Measurements from ENCODE around the gene PANK4.

PANK4 gene

DNA sequence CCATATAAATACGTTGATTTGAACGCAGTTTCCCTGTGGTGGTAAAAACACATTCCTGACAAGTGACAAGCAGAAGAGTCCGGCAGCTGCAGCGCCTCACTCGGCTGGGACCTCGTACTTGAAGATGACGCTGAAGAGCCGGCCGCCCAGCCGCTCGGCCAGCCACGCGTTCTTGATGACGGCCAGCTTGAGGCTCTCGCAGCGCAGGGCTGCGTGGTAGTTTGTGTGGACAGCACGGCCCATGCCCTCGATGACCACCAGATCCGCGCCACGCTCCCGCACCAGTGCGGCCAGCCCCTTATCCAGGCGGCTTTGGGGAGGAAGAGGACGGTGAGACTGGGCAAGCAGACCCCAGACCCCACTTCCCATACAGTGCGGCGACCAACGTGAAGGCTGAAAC, 17.6 kb downstream of the PANK4 start:
- DNase-seq: no peak

- DNase-seq: no peak
Observed at GRCh38 chr1:2508180-2508579, 18.2 kb downstream of the PANK4 start.

DNA sequence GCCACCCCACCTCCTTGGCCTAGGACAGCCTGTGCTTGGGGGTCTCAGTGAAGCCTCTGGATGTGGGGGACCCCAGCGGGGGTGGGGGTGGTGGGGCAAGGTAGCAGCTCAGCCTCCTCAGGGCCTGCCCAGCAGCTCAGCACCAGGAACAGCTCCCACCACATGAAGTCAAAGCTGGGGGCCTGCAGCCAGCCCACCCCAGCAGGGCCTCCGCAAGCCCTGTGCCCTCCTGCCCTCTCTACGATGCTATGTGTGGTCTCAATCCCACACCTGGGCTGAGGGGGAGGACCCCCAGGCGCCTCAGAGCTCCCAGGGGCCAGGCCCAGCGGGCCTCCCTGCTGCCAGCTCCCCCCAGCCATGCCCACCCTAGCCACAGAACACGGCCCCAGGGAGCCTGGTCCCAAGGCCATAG, 18.6 kb downstream of the PANK4 start:
- DNase-seq: no peak

- DNase-seq: no peak
Observed at GRCh38 chr1:2506901-2507565, 19.4 kb downstream of the PANK4 start.

- no peak for DNase-seq
Observed at GRCh38 chr1:2506007-2506860, 20.2 kb downstream of the PANK4 start.

DNA sequence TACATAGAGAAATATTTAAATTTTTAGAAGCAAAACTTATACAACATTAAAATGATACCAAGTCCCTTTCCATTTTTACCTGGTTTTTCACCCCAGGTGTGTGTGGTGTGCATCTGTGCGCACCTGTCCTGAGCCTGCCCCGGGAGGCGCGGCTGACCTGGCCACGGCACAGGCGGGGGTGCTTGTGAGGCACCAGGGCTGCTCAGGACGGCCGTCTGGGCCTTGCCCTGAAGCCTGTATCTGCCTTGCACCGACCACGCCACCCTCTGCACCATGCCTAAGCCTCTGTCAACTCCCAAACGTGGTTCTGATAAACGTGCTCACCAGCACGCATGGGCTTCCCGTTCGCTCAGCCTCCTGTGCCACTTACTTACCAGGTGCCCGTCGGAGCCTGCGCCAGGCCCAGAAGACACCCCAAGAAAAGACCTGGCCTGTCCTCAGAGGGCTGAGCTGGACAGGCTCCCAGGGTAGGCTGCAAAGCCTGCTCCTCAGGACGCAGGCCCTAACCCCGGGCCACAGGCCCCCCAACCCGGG, 20.9 kb downstream of the PANK4 start:
- no peak for DNase-seq

- DNase-seq: no peak
Observed at GRCh38 chr1:2504949-2505272, 21.5 kb downstream of the PANK4 start.

- no peak for DNase-seq
Observed at GRCh38 chr1:2504225-2504948, 22.0 kb downstream of the PANK4 start.

DNA sequence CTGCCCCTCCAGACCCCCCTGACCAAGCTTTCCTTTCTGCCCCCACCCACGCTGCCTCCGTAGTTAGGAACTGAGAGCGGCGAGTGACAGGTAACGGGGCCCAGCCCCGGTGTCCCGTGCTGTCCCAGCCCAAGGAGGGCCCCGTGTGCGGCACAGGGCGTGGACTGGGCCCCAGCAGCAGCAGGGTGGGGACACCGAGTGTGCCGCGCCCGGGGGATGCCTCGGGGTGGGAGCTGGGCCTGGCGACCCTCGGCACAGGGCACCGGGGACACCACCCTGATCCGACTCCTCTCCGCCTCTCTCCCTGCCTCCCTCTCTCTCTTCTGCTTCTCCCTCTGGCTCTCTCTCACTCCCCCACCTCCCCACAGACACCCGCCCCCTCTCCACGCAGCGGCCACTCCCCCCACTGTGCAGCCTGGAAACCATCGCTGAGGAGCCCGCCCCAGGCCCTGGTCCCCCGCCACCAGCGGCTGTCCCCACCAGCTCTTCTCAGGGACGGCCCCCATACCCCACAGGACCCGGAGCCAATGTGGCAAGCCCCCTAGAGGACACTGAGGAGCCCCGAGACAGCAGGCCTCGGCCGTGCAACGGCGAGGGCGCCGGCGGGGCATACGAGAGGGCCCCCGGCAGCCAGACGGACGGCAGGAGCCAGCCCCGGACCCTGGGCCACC, 22.7 kb downstream of the PANK4 start:
- DNase-seq: no peak

DNA sequence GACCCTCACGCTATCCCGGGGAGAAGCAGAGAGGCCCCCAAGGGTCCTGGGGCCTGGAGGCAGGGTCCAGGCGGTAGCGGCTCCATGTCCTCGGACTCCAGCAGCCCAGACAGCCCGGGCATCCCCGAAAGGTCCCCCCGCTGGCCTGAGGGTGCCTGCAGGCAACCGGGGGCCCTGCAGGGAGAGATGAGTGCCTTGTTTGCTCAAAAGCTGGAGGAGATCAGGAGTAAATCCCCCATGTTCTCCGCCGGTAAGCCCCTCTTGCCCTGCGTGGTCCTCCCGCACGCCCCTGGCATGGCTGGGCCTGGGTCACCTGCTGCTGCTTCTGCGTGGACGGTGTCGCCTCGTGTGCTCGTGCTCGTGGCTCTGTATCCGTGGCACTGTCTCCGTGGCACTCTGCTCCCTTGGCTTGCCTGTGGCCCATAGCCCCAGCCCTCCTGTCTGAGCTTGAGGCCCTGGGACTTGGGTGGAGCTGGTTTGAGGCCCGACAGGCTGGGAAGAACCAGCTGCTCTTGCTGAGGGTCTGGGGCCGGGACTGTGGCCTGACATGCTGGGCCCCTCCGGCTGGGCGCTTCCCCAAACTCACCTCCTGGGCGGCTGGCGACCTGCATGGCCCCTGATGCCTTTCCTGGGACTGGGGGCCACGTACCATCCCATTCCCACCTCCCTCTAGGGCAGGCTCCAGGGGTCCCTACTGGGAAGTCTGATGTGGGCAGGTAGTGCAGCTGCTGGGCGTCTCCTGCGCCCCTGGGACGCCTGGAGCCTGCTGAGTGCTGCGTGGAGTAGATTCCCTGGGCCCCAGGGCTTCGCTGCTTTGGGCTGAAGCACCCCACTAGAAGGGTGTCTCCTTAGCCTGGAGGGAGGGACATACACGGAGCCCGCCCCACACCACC, 23.5 kb downstream of the PANK4 start:
- no peak for DNase-seq

- no peak for DNase-seq
Observed at GRCh38 chr1:2502210-2502609, 24.2 kb downstream of the PANK4 start.

- no peak for DNase-seq
Observed at GRCh38 chr1:2501820-2502119, 24.6 kb downstream of the PANK4 start.

DNA sequence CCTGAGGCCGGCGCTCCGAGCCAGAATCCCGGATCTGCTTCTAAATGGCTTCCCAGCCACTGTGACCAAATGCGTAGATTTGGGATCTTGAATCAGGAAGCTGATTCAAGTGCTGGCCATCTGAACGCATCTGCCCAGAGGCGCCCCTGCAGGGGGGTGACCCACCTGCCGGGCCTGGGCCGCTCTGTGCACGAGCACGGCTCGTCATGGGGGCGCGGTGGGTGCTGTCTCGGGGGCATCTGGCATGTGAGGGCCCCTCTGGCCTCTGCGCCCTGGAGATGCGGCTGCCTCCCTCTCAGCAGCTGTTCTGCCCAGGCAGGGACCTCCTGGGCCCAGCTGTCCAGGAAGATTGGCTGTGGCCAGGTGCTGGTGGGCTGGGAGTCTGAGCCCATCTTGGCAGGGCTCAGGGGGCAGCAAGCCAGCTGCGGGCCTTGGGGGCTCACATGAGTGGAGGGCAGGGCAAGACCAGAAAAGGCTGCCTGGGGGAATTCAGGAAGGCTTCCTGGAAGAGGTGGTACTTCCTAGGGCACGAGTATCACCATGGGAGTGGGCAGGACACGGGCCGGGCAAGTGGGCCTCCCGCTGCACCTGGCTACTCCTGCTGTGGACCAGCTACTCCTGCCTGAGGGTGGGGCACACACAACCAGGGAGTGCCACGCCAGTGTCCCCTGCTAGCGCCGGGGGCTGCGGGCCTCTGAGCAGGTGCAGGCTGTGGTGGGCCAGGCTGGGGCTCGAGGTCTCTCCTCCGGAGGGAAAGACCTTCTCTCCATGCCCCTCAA, 25.2 kb downstream of the PANK4 start:
- DNase-seq: no peak

DNA sequence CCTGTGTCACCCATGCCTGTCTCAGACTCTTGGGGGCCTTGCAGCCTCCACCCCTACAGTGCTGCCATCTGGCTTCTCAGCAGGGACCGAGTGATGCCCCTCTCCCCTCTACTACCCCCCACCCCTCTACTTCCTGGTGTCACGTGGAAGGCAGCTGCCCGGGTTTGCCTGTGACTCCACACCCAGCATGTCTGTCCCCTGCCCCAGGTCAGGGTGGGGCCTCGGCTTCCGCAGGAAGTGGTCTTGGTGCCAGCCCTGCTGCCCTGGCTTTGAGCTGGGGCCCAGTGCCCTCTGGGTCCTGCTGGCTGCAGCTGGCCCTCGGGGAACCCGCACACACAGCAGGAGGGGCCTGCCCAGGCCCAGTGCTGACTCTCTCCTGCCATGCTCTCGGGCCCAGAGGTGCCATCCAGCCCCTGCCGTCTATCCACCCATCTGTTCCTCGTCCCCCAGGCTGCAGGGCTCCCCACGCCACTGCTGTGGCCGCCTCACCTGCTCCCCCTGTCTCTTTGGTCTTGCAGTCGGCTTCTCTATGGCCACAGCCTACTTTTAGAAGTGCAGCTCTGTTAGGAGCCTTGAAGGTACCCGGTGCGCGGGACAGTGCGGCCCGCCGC, 26.3 kb downstream of the PANK4 start:
- DNase-seq: no peak

- DNase-seq: no peak
Observed at GRCh38 chr1:2499260-2499659, 27.1 kb downstream of the PANK4 start.

DNA sequence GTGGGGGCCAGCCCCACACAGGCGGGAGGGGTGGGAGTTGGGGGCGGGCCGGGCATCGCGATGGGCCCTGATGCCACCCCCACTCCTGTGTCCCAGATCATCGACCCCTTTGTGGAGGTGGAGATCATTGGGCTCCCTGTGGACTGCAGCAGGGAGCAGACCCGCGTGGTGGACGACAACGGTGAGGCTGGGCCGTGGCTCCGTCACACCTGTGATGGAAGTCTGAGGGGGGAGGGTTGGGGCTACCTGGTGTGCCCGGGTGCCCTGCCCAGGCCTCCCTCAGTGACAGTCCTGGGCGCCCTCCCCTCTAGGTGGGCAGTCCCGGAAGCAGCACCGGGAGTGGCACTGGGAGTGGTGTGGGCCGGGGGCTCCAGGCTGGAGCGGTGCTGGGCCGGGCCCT, 27.7 kb downstream of the PANK4 start:
- no peak for DNase-seq

DNA sequence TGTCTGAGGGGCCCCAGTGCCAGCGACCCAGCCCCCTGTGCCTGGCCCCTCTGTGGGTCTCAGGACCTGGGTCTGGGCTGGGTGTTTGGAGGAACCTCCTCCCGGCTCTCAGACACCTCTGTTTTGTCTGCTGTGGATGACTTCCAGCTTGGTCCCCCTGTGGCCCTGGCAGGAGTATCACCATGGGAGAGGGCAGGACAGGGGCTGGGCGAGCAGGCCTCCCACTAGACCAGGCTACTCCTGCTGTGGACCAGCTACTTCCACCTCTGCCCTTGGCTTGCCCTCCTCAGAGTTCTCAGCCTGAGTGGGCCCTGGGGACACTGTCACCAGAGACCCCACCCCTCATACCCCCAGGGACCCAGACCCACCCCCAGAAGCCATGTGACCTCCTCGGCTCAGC, 28.5 kb downstream of the PANK4 start:
- no peak for DNase-seq

DNA sequence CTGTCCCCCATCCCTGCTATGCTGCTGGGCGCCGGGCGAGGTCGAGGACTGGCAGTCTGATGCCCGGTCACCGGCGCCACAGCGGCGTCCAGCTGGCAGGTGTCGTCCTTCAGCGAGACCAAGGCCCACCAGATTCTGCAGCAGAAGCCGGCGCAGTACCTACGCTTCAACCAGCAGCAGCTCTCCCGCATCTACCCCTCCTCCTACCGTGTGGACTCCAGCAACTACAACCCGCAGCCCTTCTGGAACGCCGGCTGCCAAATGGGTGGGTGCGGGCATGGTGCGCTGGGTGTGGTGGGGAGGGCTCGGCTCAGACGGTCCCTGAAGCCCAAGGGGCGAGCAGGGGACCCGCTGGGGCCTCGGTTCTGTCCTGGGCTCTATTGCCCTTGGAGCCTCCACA, 29.6 kb downstream of the PANK4 start:
- no peak for DNase-seq

- DNase-seq: no peak
Observed at GRCh38 chr1:2496087-2496622, 30.2 kb downstream of the PANK4 start.

- no peak for DNase-seq
Observed at GRCh38 chr1:2495546-2495945, 30.9 kb downstream of the PANK4 start.

- no peak for DNase-seq
Observed at GRCh38 chr1:2495026-2495425, 31.4 kb downstream of the PANK4 start.

All from stimulated activated CD4-positive, alpha-beta T cell treated with anti-CD3 and anti-CD28 coated beads, Interleukin-12 subunit alpha, Interleukin-12 subunit beta, amount 100 ng/mL, for 4 hours (primary cell).